Endothelial cell (in vitro differentiated cells): Measurements from ENCODE around the gene SLC19A3. TPM values are rescaled to one million over a fixed set of nuclear protein-coding genes. Genes with fewer than 3 reads are reported as not detected.
"Not testable (repeated sequence)": the region's sequence is repeated elsewhere in the genome, so short reads cannot be mapped to it uniquely, and the experiment has no call there.

Source experiments
- DNase-seq: peaks from one replicate; pipeline ENCODE4 v3.0.0; 2021; ENCODE audit warnings: low spot score
- H3K27ac Mint-ChIP-seq: one replicate; pipeline ENCODE4 v1.8.0; 2021; ENCODE audit warnings: mixed read lengths, inconsistent platforms; ENCODE audit not compliant: unreplicated experiment
- H3K27me3 Mint-ChIP-seq: one replicate; pipeline ENCODE4 v1.8.0; 2021; ENCODE audit warnings: mild to moderate bottlenecking, moderate library complexity, mixed read lengths, inconsistent platforms; ENCODE audit not compliant: unreplicated experiment
- H3K36me3 Mint-ChIP-seq: one replicate; pipeline ENCODE4 v1.8.0; 2021; ENCODE audit warnings: mild to moderate bottlenecking, low read depth, mixed read lengths, inconsistent platforms; ENCODE audit not compliant: unreplicated experiment
- H3K4me1 Mint-ChIP-seq: one replicate; pipeline ENCODE4 v1.8.0; 2021; ENCODE audit warnings: mild to moderate bottlenecking, mixed read lengths, inconsistent platforms; ENCODE audit not compliant: unreplicated experiment
- H3K4me3 Mint-ChIP-seq: one replicate; pipeline ENCODE4 v1.8.0; 2021; ENCODE audit warnings: mild to moderate bottlenecking, mixed read lengths, inconsistent platforms; ENCODE audit not compliant: unreplicated experiment
- H3K9me3 Mint-ChIP-seq: one replicate; pipeline ENCODE4 v1.8.0; 2021; ENCODE audit warnings: mixed read lengths, inconsistent platforms; ENCODE audit not compliant: unreplicated experiment
- total RNA-seq: library from RNA; stranded (reverse); fragmentation: NEBNext Ultra II Directional; extraction: Animal tissue kit (Norgen Biotek cat#: 25700); gene quantifications from one replicate; pipeline ENCODE4 v1.2.1, GENCODE V29; 2021; ENCODE audit not compliant: unreplicated experiment
- TF ChIP-seq, protein P1 (sequence below): fragments of 200-600 bp; sonication (generic); IDR thresholded peaks from one replicate; pipeline ENCODE4 v1.5.0; 2021; ENCODE audit warnings: antibody characterized with exemption; ENCODE audit not compliant: unreplicated experiment

SLC19A3 gene
- total RNA-seq, 1 donor from 2014 or later, result 0.62 TPM

- Mint-ChIP-seq H3K27ac (no peak overlapping the region), H3K4me3 (no peak overlapping the region), H3K4me1 (no peaks in the 10 kb centered on the region), H3K36me3 (no peaks in the 10 kb centered on the region), H3K27me3 (peaks cover 2% of the 10 kb centered on the region), H3K9me3 (no peaks in the 10 kb centered on the region)
- TF ChIP-seq, protein P1, sequence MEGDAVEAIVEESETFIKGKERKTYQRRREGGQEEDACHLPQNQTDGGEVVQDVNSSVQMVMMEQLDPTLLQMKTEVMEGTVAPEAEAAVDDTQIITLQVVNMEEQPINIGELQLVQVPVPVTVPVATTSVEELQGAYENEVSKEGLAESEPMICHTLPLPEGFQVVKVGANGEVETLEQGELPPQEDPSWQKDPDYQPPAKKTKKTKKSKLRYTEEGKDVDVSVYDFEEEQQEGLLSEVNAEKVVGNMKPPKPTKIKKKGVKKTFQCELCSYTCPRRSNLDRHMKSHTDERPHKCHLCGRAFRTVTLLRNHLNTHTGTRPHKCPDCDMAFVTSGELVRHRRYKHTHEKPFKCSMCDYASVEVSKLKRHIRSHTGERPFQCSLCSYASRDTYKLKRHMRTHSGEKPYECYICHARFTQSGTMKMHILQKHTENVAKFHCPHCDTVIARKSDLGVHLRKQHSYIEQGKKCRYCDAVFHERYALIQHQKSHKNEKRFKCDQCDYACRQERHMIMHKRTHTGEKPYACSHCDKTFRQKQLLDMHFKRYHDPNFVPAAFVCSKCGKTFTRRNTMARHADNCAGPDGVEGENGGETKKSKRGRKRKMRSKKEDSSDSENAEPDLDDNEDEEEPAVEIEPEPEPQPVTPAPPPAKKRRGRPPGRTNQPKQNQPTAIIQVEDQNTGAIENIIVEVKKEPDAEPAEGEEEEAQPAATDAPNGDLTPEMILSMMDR, result no peak
- no peak for DNase-seq
These were observed 46.5 kb downstream of the SLC19A3 start for GRCh38 chr2:227671170-227671905.

- not testable (repeated sequence) for H3K36me3 Mint-ChIP-seq, H3K9me3 Mint-ChIP-seq, H3K4me1 Mint-ChIP-seq, DNase-seq, H3K4me3 Mint-ChIP-seq, H3K27ac Mint-ChIP-seq, H3K27me3 Mint-ChIP-seq
These were observed 51.1 kb downstream of the SLC19A3 start, which contains the start of gene SCYGR5 for GRCh38 chr2:227666631-227667170. SCYGR5 (plus strand) TSS chr2:227666804; CDS start chr2:227666804, 0 bp downstream.

DNA sequence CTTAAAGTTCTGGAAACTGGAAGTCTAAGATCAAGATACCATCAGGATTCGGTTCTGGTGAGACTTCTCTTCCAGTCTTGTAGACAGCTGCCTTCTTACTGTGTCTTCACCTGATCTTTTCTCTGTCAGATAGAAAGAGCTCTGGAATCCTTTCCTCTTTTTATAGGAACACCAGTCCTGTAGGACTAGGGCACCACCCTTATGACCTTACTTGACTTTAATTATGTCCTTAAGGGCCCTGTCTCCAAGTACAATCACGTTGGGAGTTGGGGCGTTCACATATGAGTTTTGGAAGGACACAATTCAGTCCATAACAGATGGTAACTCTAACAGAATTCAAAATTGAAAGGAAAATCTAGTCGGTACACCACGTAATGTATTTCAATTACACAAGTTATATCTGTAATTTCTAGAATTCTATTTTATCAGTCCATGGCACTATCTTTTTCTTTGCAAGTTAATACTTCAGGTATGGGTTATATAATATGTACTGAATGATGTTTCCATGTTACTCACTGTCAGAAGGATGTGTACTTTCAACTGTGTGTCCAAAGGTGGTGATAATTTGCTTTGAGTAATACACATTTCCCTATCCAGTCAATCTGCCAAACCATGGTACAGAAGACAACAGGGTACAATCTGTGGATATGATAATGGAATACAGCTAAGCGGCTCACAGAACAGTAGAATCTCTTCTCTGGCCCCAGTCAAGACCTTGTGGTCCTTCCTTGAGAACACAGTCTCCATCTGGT is 52.5 kb downstream of the SLC19A3 start:
- TF ChIP-seq, protein P1, result no peak
- Mint-ChIP-seq H3K4me3 (no peak overlapping the region), H3K4me1 (peaks cover 4% of the 10 kb centered on the region), H3K27me3 (no peaks in the 10 kb centered on the region), H3K9me3 (no peaks in the 10 kb centered on the region), H3K27ac (no peak overlapping the region), H3K36me3 (no peaks in the 10 kb centered on the region)
- DNase-seq, result no peak

GRCh38 chr2:227661827-227662226 is 56.0 kb downstream of the SLC19A3 start:
- DNase-seq, result no peak
- Mint-ChIP-seq H3K27me3 (no peaks in the 10 kb centered on the region), H3K27ac (no peak overlapping the region), H3K9me3 (no peaks in the 10 kb centered on the region), H3K36me3 (no peaks in the 10 kb centered on the region), H3K4me3 (no peak overlapping the region), H3K4me1 (peaks cover 4% of the 10 kb centered on the region)
- TF ChIP-seq, protein P1, result no peak

DNA sequence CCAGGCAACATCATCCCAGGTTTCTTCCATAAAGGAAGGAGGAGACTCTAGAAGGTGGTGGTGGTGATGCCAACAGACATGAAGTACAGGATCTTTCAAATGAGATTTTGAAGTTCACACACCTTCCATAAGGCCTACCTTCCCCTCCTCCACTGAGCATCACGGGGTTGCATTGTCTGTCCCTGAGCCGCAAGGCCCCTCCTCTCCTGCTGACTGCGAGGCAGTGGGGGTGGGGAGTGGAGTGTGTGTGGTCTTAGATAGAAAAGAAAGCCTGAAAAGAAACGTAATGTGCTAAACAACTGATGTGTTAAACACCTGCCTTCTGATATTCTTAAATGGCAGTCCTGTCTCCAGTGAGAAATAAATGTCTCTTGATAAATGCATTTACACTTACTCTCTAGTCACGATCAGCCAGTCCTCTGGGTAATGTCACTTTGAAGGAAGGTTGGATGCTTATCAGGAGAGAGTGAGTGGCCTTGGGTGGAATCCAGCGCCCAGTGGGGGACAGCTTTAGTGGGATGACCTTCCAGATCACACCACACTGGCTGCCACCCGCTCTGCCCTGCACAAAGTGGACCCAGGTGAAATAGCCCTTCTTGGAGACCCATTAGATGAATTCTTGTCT is 56.7 kb downstream of the SLC19A3 start:
- H3K36me3 Mint-ChIP-seq, result no peaks in the 10 kb centered on the region
- no peaks in the 10 kb centered on the region for H3K27me3 Mint-ChIP-seq
- H3K4me1 Mint-ChIP-seq, result peaks cover 4% of the 10 kb centered on the region
- DNase-seq, result no peak
- no peak overlapping the region for H3K27ac Mint-ChIP-seq
- no peak overlapping the region for H3K4me3 Mint-ChIP-seq
- no peaks in the 10 kb centered on the region for H3K9me3 Mint-ChIP-seq
- TF ChIP-seq, protein P1, result no peak
